SKM-1 treated with dmso at 0.1 percent for 144 hours (cell line): ENCODE data around the gene AKAP12.

Source experiments
- DNase-seq: peaks from one replicate; lab custom pipeline; 2025; ENCODE audit not compliant: unreplicated experiment; lab: John Stamatoyannopoulos, UW

The AKAP12 gene

DNA sequence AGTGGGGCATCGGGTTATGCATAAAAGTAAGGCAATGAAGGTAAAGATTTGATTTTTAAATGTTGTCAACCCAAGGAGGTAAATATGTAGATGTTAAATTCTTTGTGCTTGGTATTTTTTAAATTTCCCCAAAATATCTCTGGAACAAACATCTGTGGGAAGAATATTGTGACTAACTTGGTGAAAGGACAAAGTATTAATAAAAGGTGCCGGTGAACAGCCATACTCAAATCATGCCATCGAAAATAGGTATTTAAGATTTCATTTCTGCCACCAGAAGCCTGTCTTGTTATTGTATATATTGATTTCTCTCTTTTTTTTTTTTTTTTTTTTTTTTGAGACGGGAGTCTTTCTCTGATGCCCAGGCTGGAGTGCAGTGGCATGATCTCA lies 164.1 kb downstream of the AKAP12 start:
- no peak for DNase-seq
